ENCODE measurements around the gene RBBP8.

Gene RBBP8

DNA sequence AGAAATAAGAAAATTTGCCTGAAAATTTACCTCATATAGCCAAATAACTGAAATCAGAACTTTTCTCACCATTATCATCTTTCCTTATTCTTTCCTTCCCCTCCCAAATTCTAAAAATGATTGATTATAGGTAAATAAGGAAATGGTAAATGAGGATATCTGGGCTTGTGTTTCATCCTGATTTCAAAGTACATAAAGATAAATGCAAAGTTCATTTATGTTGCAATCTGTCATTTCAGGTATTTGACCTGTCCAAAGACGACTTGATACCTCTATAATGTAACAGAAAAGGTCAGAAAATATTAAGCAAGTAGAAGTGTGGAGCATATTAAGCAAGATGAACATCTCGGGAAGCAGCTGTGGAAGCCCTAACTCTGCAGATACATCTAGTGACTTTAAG lies 3.4 kb downstream of the RBBP8 start:
- TF ChIP-seq, protein P1, sequence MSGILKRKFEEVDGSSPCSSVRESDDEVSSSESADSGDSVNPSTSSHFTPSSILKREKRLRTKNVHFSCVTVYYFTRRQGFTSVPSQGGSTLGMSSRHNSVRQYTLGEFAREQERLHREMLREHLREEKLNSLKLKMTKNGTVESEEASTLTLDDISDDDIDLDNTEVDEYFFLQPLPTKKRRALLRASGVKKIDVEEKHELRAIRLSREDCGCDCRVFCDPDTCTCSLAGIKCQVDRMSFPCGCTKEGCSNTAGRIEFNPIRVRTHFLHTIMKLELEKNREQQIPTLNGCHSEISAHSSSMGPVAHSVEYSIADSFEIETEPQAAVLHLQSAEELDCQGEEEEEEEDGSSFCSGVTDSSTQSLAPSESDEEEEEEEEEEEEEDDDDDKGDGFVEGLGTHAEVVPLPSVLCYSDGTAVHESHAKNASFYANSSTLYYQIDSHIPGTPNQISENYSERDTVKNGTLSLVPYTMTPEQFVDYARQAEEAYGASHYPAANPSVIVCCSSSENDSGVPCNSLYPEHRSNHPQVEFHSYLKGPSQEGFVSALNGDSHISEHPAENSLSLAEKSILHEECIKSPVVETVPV (CRISPR knock-in tag; IDR thresholded peaks at IDR 0.05), result no peak
- TF ChIP-seq TCF4 (CRISPR knock-in tag; IDR thresholded peaks at IDR 0.05; ENCODE audit: borderline replicate concordance), result no peak
- no peak for TF ChIP-seq ZFP3 (CRISPR knock-in tag; IDR thresholded peaks at IDR 0.05)
- TF ChIP-seq RARB (CRISPR knock-in tag; IDR thresholded peaks at IDR 0.05), result no peak
- no peak for TF ChIP-seq CSDC2 (CRISPR knock-in tag; IDR thresholded peaks at IDR 0.05)
- TF ChIP-seq BACH2 (CRISPR knock-in tag; IDR thresholded peaks at IDR 0.05; ENCODE audit: borderline replicate concordance), result no peak
- TF ChIP-seq, protein P2, sequence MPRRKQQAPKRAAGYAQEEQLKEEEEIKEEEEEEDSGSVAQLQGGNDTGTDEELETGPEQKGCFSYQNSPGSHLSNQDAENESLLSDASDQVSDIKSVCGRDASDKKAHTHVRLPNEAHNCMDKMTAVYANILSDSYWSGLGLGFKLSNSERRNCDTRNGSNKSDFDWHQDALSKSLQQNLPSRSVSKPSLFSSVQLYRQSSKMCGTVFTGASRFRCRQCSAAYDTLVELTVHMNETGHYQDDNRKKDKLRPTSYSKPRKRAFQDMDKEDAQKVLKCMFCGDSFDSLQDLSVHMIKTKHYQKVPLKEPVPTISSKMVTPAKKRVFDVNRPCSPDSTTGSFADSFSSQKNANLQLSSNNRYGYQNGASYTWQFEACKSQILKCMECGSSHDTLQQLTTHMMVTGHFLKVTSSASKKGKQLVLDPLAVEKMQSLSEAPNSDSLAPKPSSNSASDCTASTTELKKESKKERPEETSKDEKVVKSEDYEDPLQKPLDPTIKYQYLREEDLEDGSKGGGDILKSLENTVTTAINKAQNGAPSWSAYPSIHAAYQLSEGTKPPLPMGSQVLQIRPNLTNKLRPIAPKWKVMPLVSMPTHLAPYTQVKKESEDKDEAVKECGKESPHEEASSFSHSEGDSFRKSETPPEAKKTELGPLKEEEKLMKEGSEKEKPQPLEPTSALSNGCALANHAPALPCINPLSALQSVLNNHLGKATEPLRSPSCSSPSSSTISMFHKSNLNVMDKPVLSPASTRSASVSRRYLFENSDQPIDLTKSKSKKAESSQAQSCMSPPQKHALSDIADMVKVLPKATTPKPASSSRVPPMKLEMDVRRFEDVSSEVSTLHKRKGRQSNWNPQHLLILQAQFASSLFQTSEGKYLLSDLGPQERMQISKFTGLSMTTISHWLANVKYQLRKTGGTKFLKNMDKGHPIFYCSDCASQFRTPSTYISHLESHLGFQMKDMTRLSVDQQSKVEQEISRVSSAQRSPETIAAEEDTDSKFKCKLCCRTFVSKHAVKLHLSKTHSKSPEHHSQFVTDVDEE (CRISPR knock-in tag; IDR thresholded peaks at IDR 0.05), result no peak
- no peak for TF ChIP-seq ZFP30 (CRISPR knock-in tag; IDR thresholded peaks at IDR 0.05)
- no peak for TF ChIP-seq ISL1 (CRISPR knock-in tag; IDR thresholded peaks at IDR 0.05)
- TF ChIP-seq ZNF70 (CRISPR knock-in tag; IDR thresholded peaks at IDR 0.05), result no peak

DNA sequence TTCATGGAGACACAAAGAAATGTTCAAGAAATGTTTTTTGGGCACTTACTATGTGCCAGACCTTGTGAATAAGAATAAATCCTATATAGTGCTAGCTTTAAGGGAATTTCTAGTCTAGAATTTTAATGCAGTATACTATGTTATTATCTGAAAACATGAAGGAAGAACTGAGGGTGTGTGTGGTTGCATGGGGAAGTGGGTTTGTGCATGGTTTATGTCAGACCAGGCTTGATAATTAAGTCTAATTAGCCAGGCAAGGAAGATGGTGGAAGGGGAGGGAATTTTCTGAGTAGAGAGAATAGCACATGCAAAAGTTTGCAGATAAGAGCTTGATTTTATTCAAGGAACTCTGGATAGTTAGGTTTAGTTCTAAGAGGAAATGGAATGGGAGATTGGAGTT lies 6.5 kb downstream of the RBBP8 start:
- ATAC-seq, result no peak
- TF ChIP-seq ZFP30 (CRISPR knock-in tag; IDR thresholded peaks at IDR 0.05), result no peak
- no peak for TF ChIP-seq TOX (CRISPR knock-in tag; IDR thresholded peaks at IDR 0.05; ENCODE audit: borderline replicate concordance)
- TF ChIP-seq ZNF8 (CRISPR knock-in tag; IDR thresholded peaks at IDR 0.05), result no peak
- no peak for TF ChIP-seq BACH2 (CRISPR knock-in tag; IDR thresholded peaks at IDR 0.05; ENCODE audit: borderline replicate concordance)
- TF ChIP-seq ISL1 (CRISPR knock-in tag; IDR thresholded peaks at IDR 0.05), result no peak
- no peak for TF ChIP-seq ZC3H10 (CRISPR knock-in tag; IDR thresholded peaks at IDR 0.05)
- TF ChIP-seq ESRRG (CRISPR knock-in tag; IDR thresholded peaks at IDR 0.05), result no peak
- no peak for TF ChIP-seq RARB (CRISPR knock-in tag; IDR thresholded peaks at IDR 0.05)
- no peak for TF ChIP-seq CSDC2 (CRISPR knock-in tag; IDR thresholded peaks at IDR 0.05)
- TF ChIP-seq ARNTL (CRISPR knock-in tag; IDR thresholded peaks at IDR 0.05; ENCODE audit: borderline replicate concordance, low read depth), result no peak
- TF ChIP-seq ZNF565 (CRISPR knock-in tag; conservative IDR thresholded peaks at IDR 0.05; ENCODE audit: low read depth), result no peak
- TF ChIP-seq OSR1 (CRISPR knock-in tag; IDR thresholded peaks at IDR 0.05), result no peak
- TF ChIP-seq, protein P2 (CRISPR knock-in tag; IDR thresholded peaks at IDR 0.05), result no peak
- TF ChIP-seq PPARA (CRISPR knock-in tag; IDR thresholded peaks at IDR 0.05; ENCODE audit: borderline replicate concordance), result no peak
- TF ChIP-seq, protein P1 (CRISPR knock-in tag; IDR thresholded peaks at IDR 0.05), result no peak
- TF ChIP-seq GLIS3 (CRISPR knock-in tag; IDR thresholded peaks at IDR 0.05), result no peak
- no peak for TF ChIP-seq TCF4 (CRISPR knock-in tag; IDR thresholded peaks at IDR 0.05; ENCODE audit: borderline replicate concordance)
- TF ChIP-seq ZNF70 (CRISPR knock-in tag; IDR thresholded peaks at IDR 0.05), result no peak
- TF ChIP-seq, protein P3, sequence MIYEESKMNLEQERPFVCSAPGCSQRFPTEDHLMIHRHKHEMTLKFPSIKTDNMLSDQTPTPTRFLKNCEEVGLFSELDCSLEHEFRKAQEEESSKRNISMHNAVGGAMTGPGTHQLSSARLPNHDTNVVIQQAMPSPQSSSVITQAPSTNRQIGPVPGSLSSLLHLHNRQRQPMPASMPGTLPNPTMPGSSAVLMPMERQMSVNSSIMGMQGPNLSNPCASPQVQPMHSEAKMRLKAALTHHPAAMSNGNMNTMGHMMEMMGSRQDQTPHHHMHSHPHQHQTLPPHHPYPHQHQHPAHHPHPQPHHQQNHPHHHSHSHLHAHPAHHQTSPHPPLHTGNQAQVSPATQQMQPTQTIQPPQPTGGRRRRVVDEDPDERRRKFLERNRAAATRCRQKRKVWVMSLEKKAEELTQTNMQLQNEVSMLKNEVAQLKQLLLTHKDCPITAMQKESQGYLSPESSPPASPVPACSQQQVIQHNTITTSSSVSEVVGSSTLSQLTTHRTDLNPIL (CRISPR knock-in tag; IDR thresholded peaks at IDR 0.05; ENCODE audit: low read depth), result no peak

More for the DNA sequence above, 3.4 kb downstream of the RBBP8 start:
- ATAC-seq, result no peak

DNA sequence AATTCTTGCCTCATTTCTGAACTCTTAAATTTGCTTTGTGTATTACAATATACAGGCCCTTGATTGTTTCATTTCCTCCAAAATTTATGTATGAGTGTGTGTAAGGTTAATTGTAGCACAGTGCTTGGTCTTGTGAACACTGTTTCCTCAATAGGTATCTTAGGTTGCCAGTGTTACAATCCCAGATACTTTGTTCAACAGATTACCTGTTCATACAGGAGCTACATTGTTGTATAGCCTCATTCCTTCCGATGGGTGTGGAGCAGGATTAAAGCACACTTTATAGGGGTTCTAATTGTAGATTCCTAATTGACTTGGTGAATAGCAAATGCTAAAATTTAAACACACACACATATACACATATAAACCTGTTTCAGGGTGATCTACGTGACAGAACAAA lies 10.7 kb downstream of the RBBP8 start:
- no peak for ATAC-seq

More for the DNA sequence above, 10.7 kb downstream of the RBBP8 start:
- TF ChIP-seq OSR1 (CRISPR knock-in tag; IDR thresholded peaks at IDR 0.05) (no peak), SNAI2 (CRISPR knock-in tag; IDR thresholded peaks at IDR 0.05) (no peak), RARB (CRISPR knock-in tag; IDR thresholded peaks at IDR 0.05) (no peak)

All from SK-N-SH treated with all-trans-retinoic acid at 6 μM for 48 hours (cell line).